GM12872 (cell line): ENCODE measurements around the gene EMC9.

Experiments used
- TF ChIP-seq, protein P1 (sequence below): IDR thresholded peaks from 3 replicates; pipeline ENCODE4 v1.5.1; 2011; ENCODE audit warnings: low read depth, mild to moderate bottlenecking, low read length, moderate library complexity; ENCODE audit not compliant: insufficient read depth

The EMC9 gene

DNA sequence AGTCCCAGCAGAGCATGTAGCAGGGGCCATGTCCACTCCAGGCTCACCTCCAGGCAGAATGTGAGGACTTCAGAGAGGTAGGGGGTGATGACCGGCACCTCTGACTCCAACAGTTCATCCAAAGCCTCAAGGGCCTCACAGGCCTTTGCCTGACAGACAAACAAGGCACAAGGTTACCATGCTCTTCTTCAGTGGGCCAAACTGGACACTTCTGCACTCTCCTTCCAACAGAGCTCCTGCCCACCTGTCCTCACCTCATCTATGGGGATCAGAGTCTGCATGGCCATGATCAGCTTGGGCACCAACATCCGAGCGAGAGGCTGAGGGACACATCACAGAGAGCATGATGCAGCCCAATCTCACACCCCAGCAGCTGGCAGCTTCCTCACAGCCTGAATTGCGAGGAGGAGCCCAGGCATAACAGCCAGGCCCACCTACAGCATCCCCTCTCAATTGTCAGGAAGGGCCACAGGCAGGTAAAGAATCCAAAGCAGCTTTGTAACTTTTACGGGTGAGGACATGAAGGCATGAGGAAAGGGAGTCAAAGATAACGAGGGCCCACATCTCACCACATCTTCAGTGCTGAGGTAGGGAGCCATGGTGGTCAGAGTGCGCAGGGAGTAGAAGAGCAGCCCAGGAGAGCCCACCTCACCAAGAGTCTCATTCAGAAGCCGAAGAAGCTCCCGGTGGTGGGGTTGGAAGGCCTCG is 45.6 kb upstream of the EMC9 start:
- TF ChIP-seq, protein P1, sequence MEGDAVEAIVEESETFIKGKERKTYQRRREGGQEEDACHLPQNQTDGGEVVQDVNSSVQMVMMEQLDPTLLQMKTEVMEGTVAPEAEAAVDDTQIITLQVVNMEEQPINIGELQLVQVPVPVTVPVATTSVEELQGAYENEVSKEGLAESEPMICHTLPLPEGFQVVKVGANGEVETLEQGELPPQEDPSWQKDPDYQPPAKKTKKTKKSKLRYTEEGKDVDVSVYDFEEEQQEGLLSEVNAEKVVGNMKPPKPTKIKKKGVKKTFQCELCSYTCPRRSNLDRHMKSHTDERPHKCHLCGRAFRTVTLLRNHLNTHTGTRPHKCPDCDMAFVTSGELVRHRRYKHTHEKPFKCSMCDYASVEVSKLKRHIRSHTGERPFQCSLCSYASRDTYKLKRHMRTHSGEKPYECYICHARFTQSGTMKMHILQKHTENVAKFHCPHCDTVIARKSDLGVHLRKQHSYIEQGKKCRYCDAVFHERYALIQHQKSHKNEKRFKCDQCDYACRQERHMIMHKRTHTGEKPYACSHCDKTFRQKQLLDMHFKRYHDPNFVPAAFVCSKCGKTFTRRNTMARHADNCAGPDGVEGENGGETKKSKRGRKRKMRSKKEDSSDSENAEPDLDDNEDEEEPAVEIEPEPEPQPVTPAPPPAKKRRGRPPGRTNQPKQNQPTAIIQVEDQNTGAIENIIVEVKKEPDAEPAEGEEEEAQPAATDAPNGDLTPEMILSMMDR, result no peak

DNA sequence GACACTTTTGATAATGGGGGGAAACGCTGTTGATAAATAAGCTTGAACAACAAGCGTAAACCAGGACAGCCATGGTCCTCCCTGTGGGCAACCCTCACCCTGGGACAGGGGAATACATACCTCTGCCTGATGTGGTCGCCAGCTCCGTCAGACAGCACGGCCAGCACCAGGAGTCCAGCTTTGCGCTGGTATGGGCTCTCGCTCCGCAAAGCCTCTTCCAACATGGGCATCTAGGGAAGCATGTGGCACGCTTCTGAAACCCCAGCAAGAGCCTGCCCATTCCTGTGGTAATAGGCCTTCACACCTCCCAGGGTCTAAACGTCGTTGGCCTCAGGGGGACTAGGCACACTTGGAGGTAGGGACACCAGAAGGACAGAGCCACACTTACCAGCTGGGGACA is 44.4 kb upstream of the EMC9 start:
- TF ChIP-seq, protein P1, result no peak

DNA sequence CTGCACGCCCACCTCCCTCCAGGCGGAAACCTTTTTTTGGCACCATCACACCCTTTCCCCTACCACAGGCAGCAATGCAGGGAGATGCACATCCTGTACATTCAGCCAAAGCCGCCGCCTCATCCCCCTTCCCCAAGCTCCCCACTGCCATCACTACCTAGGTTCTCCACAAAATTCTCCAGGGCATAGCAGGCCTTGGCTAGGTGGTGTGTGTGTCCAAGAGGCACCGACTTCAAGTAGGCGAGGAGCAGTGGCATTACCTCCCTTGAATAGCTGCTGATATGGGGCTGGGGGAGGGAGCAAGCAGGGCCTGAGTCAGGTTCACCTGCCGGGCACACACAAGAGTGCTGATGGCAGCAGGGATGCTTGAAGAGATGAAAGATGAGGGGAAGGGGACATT is 43.6 kb upstream of the EMC9 start:
- TF ChIP-seq, protein P1, result no peak

DNA sequence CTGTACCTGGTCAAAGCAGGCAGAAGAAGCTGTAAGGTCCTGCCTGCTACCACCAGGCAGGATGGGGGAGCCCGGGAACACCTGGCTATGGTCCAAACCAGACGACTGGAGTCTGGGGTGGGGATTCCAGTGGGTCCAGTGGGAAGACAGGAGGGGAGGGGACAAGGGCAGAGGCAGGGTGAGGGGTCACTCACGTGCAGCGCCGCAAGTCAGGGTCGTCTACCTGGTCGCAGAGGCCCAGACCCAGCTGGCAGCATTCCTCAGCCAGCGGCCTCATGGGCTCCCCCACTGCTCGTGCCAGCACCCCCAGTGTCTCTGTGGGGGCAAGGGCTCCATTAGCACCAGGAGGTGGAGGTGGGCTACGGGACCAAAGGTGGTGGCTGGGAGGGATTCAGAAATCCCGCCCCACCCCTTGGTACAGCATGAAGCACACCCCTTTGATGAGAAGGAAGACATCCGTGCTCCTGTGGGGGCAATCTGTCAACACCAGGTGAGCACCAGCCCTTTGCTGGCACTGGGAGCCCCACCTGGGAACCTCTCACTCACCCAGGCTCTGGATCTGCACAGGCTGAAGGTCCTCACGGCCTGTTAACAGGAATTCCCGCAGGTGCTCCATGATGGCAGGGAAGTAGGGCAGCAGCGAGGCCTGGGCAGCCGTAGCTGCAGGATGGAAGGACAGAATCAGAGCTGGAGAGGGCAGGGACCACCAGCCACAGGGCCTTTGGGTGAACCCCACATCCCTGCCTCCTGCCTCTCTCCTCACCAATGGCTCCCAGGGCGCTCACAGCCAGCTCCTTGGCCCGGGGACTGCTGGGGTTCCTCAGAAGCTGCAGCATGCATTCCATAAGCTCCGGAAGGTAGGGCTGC is 42.9 kb upstream of the EMC9 start:
- TF ChIP-seq, protein P1, result no peak

DNA sequence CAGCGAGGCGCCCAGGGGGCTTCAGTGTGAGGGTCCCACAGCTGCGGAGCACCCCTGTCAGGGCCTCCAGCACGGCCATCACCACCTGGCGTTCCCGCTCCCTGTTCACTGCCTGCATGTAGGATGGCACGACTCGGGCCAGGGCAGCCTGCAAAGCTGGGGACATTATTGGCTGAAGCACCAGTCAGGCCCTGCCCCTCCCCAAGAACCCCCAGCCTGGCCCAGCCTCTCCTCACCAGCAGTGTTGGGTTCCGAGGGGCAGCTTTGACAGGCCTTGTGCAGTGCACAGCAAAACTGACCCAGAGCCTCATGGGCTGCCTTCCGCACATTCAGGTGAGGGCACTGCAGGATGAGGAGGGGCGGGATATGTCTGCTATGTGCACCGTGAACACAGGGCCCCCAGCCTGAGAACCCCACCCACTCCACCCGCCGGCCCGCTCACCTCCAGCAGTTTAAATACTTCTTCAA is 41.7 kb upstream of the EMC9 start:
- TF ChIP-seq, protein P1, result no peak

DNA sequence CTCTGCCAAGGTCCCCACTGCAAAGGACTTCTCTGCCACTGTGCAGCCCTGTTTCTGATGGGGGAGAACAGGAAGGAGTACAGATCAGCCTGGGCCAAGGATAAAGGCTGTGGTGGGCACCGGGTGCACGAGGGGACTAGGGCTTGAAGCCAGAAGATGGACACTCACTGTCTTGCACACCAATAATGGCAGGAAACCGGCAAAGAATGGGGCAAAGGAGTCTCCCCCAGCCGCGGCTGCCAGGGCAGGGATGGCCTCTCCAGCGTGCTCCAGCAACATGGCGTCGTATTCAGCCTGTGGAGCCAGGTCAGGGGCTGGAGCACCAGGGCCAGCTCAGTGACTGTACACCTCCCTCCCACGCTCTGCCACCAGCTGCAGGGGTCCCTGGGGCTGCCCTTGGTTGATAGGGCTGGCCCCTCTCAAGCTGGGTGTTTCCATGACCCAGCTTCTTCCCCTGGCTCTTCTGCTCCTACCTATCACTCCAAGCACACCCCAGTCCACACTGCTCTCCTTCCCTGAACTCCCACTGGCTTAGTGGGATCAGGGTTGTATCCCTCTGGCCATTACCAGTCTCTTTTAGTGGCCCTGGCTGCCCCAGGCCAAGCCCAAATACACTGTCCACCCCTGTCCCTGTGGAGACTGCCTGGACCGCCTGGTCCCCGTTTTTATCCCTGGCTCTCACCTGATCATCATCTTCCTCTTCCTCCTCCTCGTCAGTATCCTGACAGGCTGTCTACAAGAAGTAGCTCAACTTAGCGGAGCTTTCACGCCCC is 40.9 kb upstream of the EMC9 start:
- TF ChIP-seq, protein P1, result no peak
